Body of pancreas (tissue), 4 donors: Measurements from ENCODE around the gene SRSF7. TPM values are rescaled to one million over a fixed set of nuclear protein-coding genes. Genes with fewer than 3 reads are reported as not detected.

Source experiments
- ATAC-seq: fragments of 150-250 bp; one replicate; pipeline ENCODE4 v1.9.1; 2016
- DNase-seq, 4 donors: peaks; one replicate each; pipeline ENCODE4 v3.0.0-alpha.2; 2019
- H3K27ac ChIP-seq, 4 donors: fragments of 200-600 bp; sonication (generic); 1 replicate in 3 of 4; 2 replicates in 1 of 4; pipeline versions ENCODE4 v1.5.1 to v1.6.1; 2016 to 2019; ENCODE audit warnings: mild to moderate bottlenecking in 1 of 4, mixed read lengths in 1 of 4, moderate library complexity in 1 of 4
- H3K27me3 ChIP-seq, 2 donors: fragments of 200-600 bp; sonication (generic); one replicate each; pipeline ENCODE4 v1.6.0; 2016; ENCODE audit warnings: mild to moderate bottlenecking in 1 of 2
- H3K36me3 ChIP-seq, 2 donors: fragments of 200-600 bp; sonication (generic); replicated peaks in 1 of 2; 2 replicates each; pipeline ENCODE4 v1.5.1; 2016; ENCODE audit warnings: low read depth in 2 of 2; ENCODE audit not compliant: insufficient read depth in 1 of 2
- H3K4me1 ChIP-seq: fragments of 200-600 bp; sonication (generic); one replicate; pipeline ENCODE4 v1.6.0; 2016
- H3K4me3 ChIP-seq, 2 donors: fragments of 200-600 bp; sonication (generic); 1 replicate in 1 of 2; 2 replicates in 1 of 2; pipeline ENCODE4 v1.5.1; 2016 to 2019
- H3K9me3 ChIP-seq, 3 donors: fragments of 200-600 bp; sonication (generic); 1 replicate in 2 of 3; 2 replicates in 1 of 3; pipeline ENCODE4 v1.5.1; 2016
- CTCF ChIP-seq, 7 experiments: fragments of 450-650 bp in 4 of 7; fragments of 200-600 bp in 3 of 7; sonication (generic) in 3 of 7; IDR thresholded peaks; one replicate each; pipeline ENCODE4 v1.5.1; 2016 to 2019; ENCODE audit warnings: antibody characterized with exemption in 7 of 7
- POLR2A ChIP-seq, 3 donors: fragments of 450-650 bp; IDR thresholded peaks; one replicate each; pipeline ENCODE4 v1.6.1; 2016; ENCODE audit warnings: antibody characterized with exemption in 3 of 3, mild to moderate bottlenecking in 2 of 3
- WGBS, 2 donors: methylation state at CpG; one replicate each; pipeline ENCODE4 v1.1.5; 2017; 5-methylcytosine and 5-hydroxymethylcytosine counted together
- intact Hi-C: fragments of 100-400 bp; cut with DNase I; formaldehyde crosslinking; loops from one replicate; pipeline ENCODE4 v1.15.1; 2023
- total RNA-seq, 2 donors: library from RNA; depleted of rRNA; stranded (reverse); fragments of >200 nt; gene quantifications; one replicate each; pipeline ENCODE4 v1.1.0, GENCODE V29; 2016

The SRSF7 gene
- total RNA-seq, 2 donors from 2014 or later = 55.8 to 68.2 TPM

DNA sequence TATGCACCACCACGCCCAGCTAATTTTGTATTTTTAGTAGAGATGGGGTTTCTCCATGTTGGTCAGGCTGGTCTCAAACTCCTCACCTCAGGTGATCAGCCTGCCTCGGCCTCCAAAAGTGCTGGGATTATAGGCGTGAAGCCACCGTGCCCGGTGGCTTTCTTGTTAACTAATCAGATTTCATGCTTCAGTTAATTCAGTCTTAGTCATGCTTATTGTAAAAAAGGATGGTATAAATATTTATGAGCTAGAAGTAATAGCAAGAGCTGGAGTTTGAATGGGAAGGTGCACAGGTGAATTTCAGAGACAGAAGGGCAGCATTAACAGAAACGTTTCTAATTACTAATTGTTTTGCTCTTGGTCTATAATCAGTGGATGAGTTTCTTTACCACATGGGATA, 37.1 kb upstream of the SRSF7 start:
- ATAC-seq = no peak
- 87 to 88% methylated on average over 6 of the region's 6 CpGs for WGBS, 2 donors
- H3K27ac ChIP-seq = no peak overlapping the region
- no peak for DNase-seq
- no peaks in the 10 kb centered on the region for H3K27me3 ChIP-seq
- intact Hi-C loops = no loop called here
- H3K36me3 ChIP-seq = no peaks in the 10 kb centered on the region
- H3K4me3 ChIP-seq = no peak overlapping the region
- no peaks in the 10 kb centered on the region for H3K9me3 ChIP-seq
- H3K4me1 ChIP-seq = peaks cover 15% of the 10 kb centered on the region
- TF ChIP-seq CTCF (IDR thresholded peaks at IDR 0.05) = no peak
- TF ChIP-seq POLR2A (IDR thresholded peaks at IDR 0.05) = no peak

DNA sequence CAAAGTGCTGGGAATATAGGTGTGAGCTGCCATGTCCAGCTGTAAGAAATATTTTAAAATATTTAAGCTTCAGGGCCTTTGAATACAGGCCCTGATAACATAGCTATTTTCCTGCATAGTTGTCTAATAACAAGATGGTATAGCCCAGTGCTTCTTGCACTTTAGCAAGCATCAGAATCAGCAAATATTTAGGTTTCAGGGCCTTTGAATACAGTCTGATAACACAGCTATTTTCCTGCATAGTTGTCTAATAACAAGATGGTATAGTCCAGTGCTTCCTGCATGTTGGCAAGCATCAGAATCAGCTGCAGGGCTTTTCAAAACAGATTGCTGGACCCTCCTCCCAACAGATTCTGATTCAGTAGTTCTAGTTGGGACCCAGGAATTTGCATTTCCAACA, 32.4 kb upstream of the SRSF7 start:
- Histone ChIP-seq H3K36me3 (peaks cover 0 to 2% of the 10 kb centered on the region in 2 donors), H3K4me3 (no peak overlapping the region), H3K4me1 (peaks cover 19% of the 10 kb centered on the region), H3K9me3 (no peaks in the 10 kb centered on the region), H3K27ac (peak overlapping the region in 1 of 4 donors; percentile 59), H3K27me3 (no peaks in the 10 kb centered on the region)
- DNase-seq = no peak
- ATAC-seq = no peak
- intact Hi-C loops = no loop called here
- TF ChIP-seq CTCF (IDR thresholded peaks at IDR 0.05) = no peak
- no peak for TF ChIP-seq POLR2A (IDR thresholded peaks at IDR 0.05)

DNA sequence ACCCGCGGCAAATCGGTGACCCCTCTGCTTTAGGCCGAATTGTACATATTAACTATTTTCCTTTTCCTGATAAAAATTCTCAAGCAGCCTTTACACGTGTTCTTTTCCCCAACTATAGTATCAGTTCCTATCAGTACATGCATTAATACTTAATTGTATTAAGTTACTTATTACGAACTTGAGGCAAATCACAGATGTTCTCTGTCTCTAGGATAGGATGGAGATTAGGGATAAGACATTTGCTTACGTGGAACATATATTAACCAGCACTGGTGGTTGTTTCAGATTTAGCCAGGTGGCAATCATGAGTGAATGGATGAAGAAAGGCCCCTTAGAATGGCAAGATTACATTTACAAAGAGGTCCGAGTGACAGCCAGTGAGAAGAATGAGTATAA, 27.5 kb upstream of the SRSF7 start:
- DNase-seq (no peak), ATAC-seq (no peak)
- no peaks in the 10 kb centered on the region for H3K27me3 ChIP-seq
- 6 to 9% methylated on average over 8 of the region's 8 CpGs for WGBS, 2 donors
- H3K36me3 ChIP-seq = peaks cover 0 to 2% of the 10 kb centered on the region in 2 donors
- no peaks in the 10 kb centered on the region for H3K9me3 ChIP-seq
- peaks cover 7% of the 10 kb centered on the region for H3K4me1 ChIP-seq
- peak overlapping the region; percentile 6 to 36 for H3K4me3 ChIP-seq
- no peak for TF ChIP-seq POLR2A (IDR thresholded peaks at IDR 0.05)
- TF ChIP-seq CTCF (IDR thresholded peaks at IDR 0.05) = no peak
- intact Hi-C loops = no loop called here
- H3K27ac ChIP-seq = no peak overlapping the region

DNA sequence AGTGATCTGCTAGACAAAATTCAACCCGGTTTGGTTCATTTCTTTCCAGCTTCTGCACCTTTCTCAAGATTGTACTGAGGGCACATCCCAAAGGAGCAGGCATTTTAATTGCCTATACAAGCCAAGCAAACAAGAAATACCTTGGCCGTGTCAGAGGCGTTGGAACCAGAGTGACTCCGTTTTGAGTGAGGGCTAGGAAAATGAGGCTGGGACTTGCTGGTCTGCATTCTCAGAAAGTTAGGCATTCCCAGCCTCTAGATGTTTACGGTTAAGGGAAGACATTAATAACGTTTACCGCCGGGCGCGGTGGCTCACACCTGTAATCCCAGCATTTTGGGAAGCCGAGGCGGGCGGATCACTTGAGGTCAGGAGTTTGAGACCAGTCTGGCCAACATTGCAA, 25.4 kb upstream of the SRSF7 start:
- Histone ChIP-seq H3K27ac (no peak overlapping the region), H3K4me3 (no peak overlapping the region), H3K9me3 (no peaks in the 10 kb centered on the region), H3K36me3 (peaks cover 0 to 2% of the 10 kb centered on the region in 2 donors), H3K4me1 (peaks cover 7% of the 10 kb centered on the region), H3K27me3 (no peaks in the 10 kb centered on the region)
- DNase-seq (no peak), ATAC-seq (no peak)
- 73 to 78% methylated on average over 13 of the region's 13 CpGs for WGBS, 2 donors
- intact Hi-C loops = no loop called here
- TF ChIP-seq POLR2A (IDR thresholded peaks at IDR 0.05) = no peak
- no peak for TF ChIP-seq CTCF (IDR thresholded peaks at IDR 0.05)

GRCh38 chr2:38775921-38776225, 24.7 kb upstream of the SRSF7 start:
- Histone ChIP-seq H3K4me3 (no peak overlapping the region), H3K9me3 (no peaks in the 10 kb centered on the region), H3K36me3 (no peaks in the 10 kb centered on the region), H3K27me3 (no peaks in the 10 kb centered on the region), H3K27ac (no peak overlapping the region), H3K4me1 (peaks cover 7% of the 10 kb centered on the region)
- TF ChIP-seq POLR2A (IDR thresholded peaks at IDR 0.05) = no peak
- TF ChIP-seq CTCF (IDR thresholded peaks at IDR 0.05) = no peak
- intact Hi-C loops = no loop called here
- 68 to 69% methylated on average over 7 of the region's 7 CpGs for WGBS, 2 donors
- ATAC-seq (no peak), DNase-seq (no peak)
